Heart left ventricle (tissue), 16 donors: ENCODE data around the gene CMIP. TPM values are rescaled to one million over a fixed set of nuclear protein-coding genes. Genes with fewer than 3 reads are reported as not detected.
A peak's percentile ranks its signal among the peaks of the same experiment; 100 is the strongest.

Experiments
- ATAC-seq, 4 donors: fragments of 200-7000 bp; cut with Tn5 transposase; one replicate each; pipeline ENCODE4 v1.9.1; 2020 to 2022; ENCODE audit warnings: moderate library complexity in 4 of 4, mild to moderate bottlenecking in 3 of 4, moderate number of reproducible peaks in 1 of 4
- DNase-seq, 5 donors: peaks; one replicate each; pipeline ENCODE4 v3.0.0-alpha.2; 2020
- H3K27ac ChIP-seq, 12 donors: fragments of 200-600 bp; sonication (generic) in 4 of 12; one replicate each; pipeline versions ENCODE4 v1.5.0 to v1.8.0; 2016 to 2022; ENCODE audit warnings: mild to moderate bottlenecking in 2 of 12
- H3K27me3 ChIP-seq, 9 donors: fragments of 200-600 bp; sonication (generic) in 2 of 9; one replicate each; pipeline versions ENCODE4 v1.5.1 to v1.8.0; 2016 to 2022; ENCODE audit warnings: mild to moderate bottlenecking in 3 of 9
- H3K36me3 ChIP-seq, 9 donors: fragments of 200-600 bp; sonication (generic) in 2 of 9; one replicate each; pipeline versions ENCODE4 v1.5.0 to v1.8.0; 2018 to 2022; ENCODE audit warnings: mild to moderate bottlenecking in 2 of 9
- H3K4me1 ChIP-seq, 12 donors: fragments of 200-600 bp; sonication (generic) in 4 of 12; one replicate each; pipeline versions ENCODE4 v1.5.0 to v1.8.0; 2016 to 2022; ENCODE audit warnings: mild to moderate bottlenecking in 3 of 12
- H3K4me3 ChIP-seq, 12 donors: fragments of 200-600 bp; sonication (generic) in 4 of 12; one replicate each; pipeline versions ENCODE4 v1.5.0 to v1.8.0; 2017 to 2022; ENCODE audit warnings: mild to moderate bottlenecking in 9 of 12, moderate library complexity in 4 of 12
- H3K9me3 ChIP-seq, 12 donors: fragments of 200-600 bp; sonication (generic) in 4 of 12; one replicate each; pipeline versions ENCODE4 v1.5.0 to v1.8.0; 2016 to 2022; ENCODE audit warnings: mild to moderate bottlenecking in 1 of 12
- CTCF ChIP-seq, 12 donors: fragments of 200-600 bp; sonication (generic) in 4 of 12; IDR thresholded peaks; one replicate each; pipeline versions ENCODE4 v1.5.0 to v1.8.0; 2018 to 2022; ENCODE audit warnings: antibody characterized with exemption in 12 of 12, mild to moderate bottlenecking in 5 of 12
- POLR2A ChIP-seq, 2 donors: fragments of 450-650 bp; IDR thresholded peaks; one replicate each; pipeline ENCODE4 v1.6.1; 2017; ENCODE audit warnings: antibody characterized with exemption in 2 of 2, mild to moderate bottlenecking in 2 of 2, moderate library complexity in 2 of 2
- WGBS, 4 donors: extraction: QIAGEN DNeasy Blood & Tissue Kit in 2 of 4; methylation state at CpG; one replicate each; pipeline versions ENCODE4 v1.1.5 to v1.1.7; 2013 to 2018; 5-methylcytosine and 5-hydroxymethylcytosine counted together
- intact Hi-C, 10 donors: fragments of 100-400 bp; cut with DNase I; formaldehyde crosslinking; loops; one replicate each; pipeline versions ENCODE4 v1.11.1 to v1.14.2; 2022
- polyA plus RNA-seq, 2 donors: library from polyadenylated mRNA; stranded (reverse); fragments of 200-250 nt; gene quantifications; one replicate each; pipeline ENCODE4 v1.2.3, GENCODE V29; 2013
- total RNA-seq, 9 donors: library from RNA; depleted of rRNA in 2 of 9; stranded (reverse); fragments of >200 nt in 2 of 9; fragmentation: NEBNext Ultra II Directional in 3 of 9; extraction: Animal tissue kit (Norgen Biotek cat#: 25700) in 3 of 9; gene quantifications; one replicate each; pipeline versions ENCODE4 v1.1.0 to v1.2.4, GENCODE V29; 2016 to 2023
- donor health status: ischemic (EF 13 %, LVEDD 7.1; RV severe dilation, severe dysfunction).
- donor health status: healthy with polysubstance abuse.
- donor health status: DM: no; HTN: yes; CAD: no.
- donor health status: DM: no; HTN: no; CAD: no.
- donor health status: ischemic (EF 25% LVEDD 6.9; RV normal size, moderate dysfunction).
- donor health status: ischemic (EF 25% LVEDD 5.7; RV mildly dilated, moderate dysfunction).
- donor health status: healthy.
- donor health status: DM: yes; HTN: yes; CAD: no.
- donor health status: ischemic (EF 35%, LVEDD 5.7; RV mildly dilated, moderate dysfunction).
- donor health status: nonischemic (EF 11% LVEDD 7.7; RV severe dilation, severe dysfunction).
- donor health status: DM: yes; HTN: yes; CAD: no.
- donor health status: PGD.
- donor health status: ischemic (EF 29% LVEDD 5.4; RV normal size, mild dysfunction).
- donor health status: nonischemic (EF 23%, LVEDD 6.1; RV moderate dilation, normal function).

CMIP gene
- total and polyA plus RNA-seq, 11 donors: 4.1 to 48.8 (median 10.6) TPM

- WGBS, 4 donors: 66 to 75% (median 71%) methylated on average over 6 of the region's 6 CpGs
- ATAC-seq: peak in 3 of 4 donors; percentile 19 to 58 (median 32)
- Histone ChIP-seq H3K27ac (peak overlapping the region in 6 of 12 donors; percentile 17 to 52 (median 32)), H3K4me3 (no peak overlapping the region), H3K4me1 (peaks cover 0 to 77% (median 42%) of the 10 kb centered on the region in 12 donors), H3K36me3 (no peaks in the 10 kb centered on the region), H3K9me3 (peaks cover 0 to 3% (median 0%) of the 10 kb centered on the region in 12 donors), H3K27me3 (no peaks in the 10 kb centered on the region)
- intact Hi-C loops: loop anchor here in 1 of 10 donors (10.0 kb wide), 1 partner anchor 64 kb away; no protein-coding TSS in a partner anchor
- TF ChIP-seq POLR2A (IDR thresholded peaks at IDR 0.05) (no peak), CTCF (IDR thresholded peaks at IDR 0.05) (no peak)
- no peak for DNase-seq
These were observed 106.7 kb downstream of the CMIP start for GRCh38 chr16:81551151-81551808.

GRCh38 chr16:81551821-81552304, 107.3 kb downstream of the CMIP start:
- peaks cover 0 to 3% (median 0%) of the 10 kb centered on the region in 12 donors for H3K9me3 ChIP-seq
- no peaks in the 10 kb centered on the region for H3K27me3 ChIP-seq
- peak in 4 of 5 donors; percentile 42 to 72 (median 58) for DNase-seq
- H3K4me1 ChIP-seq: peaks cover 0 to 71% (median 42%) of the 10 kb centered on the region in 12 donors
- TF ChIP-seq CTCF (IDR thresholded peaks at IDR 0.05) (no peak), POLR2A (IDR thresholded peaks at IDR 0.05) (no peak)
- intact Hi-C loops: loop anchor here in 1 of 10 donors (10.0 kb wide), 1 partner anchor 63 kb away; no protein-coding TSS in a partner anchor
- no peaks in the 10 kb centered on the region for H3K36me3 ChIP-seq
- WGBS, 4 donors: 48 to 58% (median 53%) methylated on average over 4 to 11 of the region's 11 CpGs
- no peak overlapping the region for H3K4me3 ChIP-seq
- peak overlapping the region in 6 of 12 donors; percentile 17 to 52 (median 32) for H3K27ac ChIP-seq
- peak; percentile 75 to 82 (median 80) for ATAC-seq

- intact Hi-C loops: loop anchor here in 1 of 10 donors (10.0 kb wide), 1 partner anchor 62 kb away; no protein-coding TSS in a partner anchor
- Histone ChIP-seq H3K27me3 (no peaks in the 10 kb centered on the region), H3K36me3 (no peaks in the 10 kb centered on the region), H3K27ac (peak overlapping the region in 7 of 12 donors; percentile 15 to 65 (median 52)), H3K4me3 (no peak overlapping the region), H3K4me1 (peaks cover 0 to 62% (median 41%) of the 10 kb centered on the region in 12 donors), H3K9me3 (peaks cover 0 to 3% (median 0%) of the 10 kb centered on the region in 12 donors)
- WGBS, 4 donors: 74 to 83% (median 77%) methylated on average over 1 of the region's 1 CpG
- no peak for DNase-seq
- ATAC-seq: no peak
- TF ChIP-seq CTCF (IDR thresholded peaks at IDR 0.05) (no peak), POLR2A (IDR thresholded peaks at IDR 0.05) (no peak)
These were observed 108.1 kb downstream of the CMIP start for GRCh38 chr16:81552743-81553079.

- H3K4me3 ChIP-seq: no peak overlapping the region
These were observed 108.6 kb downstream of the CMIP start for GRCh38 chr16:81553080-81553813.

More at GRCh38 chr16:81553080-81553813, 108.6 kb downstream of the CMIP start:
- WGBS, 4 donors: 47 to 66% (median 56%) methylated on average over 22 of the region's 22 CpGs
- no peaks in the 10 kb centered on the region for H3K36me3 ChIP-seq
- intact Hi-C loops: loop anchor here in 1 of 10 donors (10.0 kb wide), 1 partner anchor 62 kb away; no protein-coding TSS in a partner anchor
- peak in 1 of 5 donors; percentile 20 for DNase-seq
- TF ChIP-seq CTCF (IDR thresholded peaks at IDR 0.05) (no peak), POLR2A (IDR thresholded peaks at IDR 0.05) (no peak)
- H3K27me3 ChIP-seq: no peaks in the 10 kb centered on the region
- H3K4me1 ChIP-seq: peaks cover 0 to 59% (median 39%) of the 10 kb centered on the region in 12 donors
- peak in 3 of 4 donors; percentile 44 to 63 (median 48) for ATAC-seq
- H3K27ac ChIP-seq: peak overlapping the region in 10 of 12 donors; percentile 12 to 65 (median 45)
- peaks cover 0 to 3% (median 0%) of the 10 kb centered on the region in 12 donors for H3K9me3 ChIP-seq
